SH-SY5Y (cell line): ENCODE measurements around the gene EBF3.
A peak's percentile ranks its signal among the peaks of the same experiment; 100 is the strongest.

ENCODE experiments used
- GATA2 ChIP-seq: IDR thresholded peaks from 2 replicates; pipeline ENCODE4 v1.6.1; 2011; ENCODE audit warnings: mild to moderate bottlenecking, low read depth, low read length
- GATA3 ChIP-seq: IDR thresholded peaks from 2 replicates; pipeline ENCODE4 v1.6.1; 2011; ENCODE audit warnings: low read depth, mild to moderate bottlenecking, low read length, moderate library complexity

DNA sequence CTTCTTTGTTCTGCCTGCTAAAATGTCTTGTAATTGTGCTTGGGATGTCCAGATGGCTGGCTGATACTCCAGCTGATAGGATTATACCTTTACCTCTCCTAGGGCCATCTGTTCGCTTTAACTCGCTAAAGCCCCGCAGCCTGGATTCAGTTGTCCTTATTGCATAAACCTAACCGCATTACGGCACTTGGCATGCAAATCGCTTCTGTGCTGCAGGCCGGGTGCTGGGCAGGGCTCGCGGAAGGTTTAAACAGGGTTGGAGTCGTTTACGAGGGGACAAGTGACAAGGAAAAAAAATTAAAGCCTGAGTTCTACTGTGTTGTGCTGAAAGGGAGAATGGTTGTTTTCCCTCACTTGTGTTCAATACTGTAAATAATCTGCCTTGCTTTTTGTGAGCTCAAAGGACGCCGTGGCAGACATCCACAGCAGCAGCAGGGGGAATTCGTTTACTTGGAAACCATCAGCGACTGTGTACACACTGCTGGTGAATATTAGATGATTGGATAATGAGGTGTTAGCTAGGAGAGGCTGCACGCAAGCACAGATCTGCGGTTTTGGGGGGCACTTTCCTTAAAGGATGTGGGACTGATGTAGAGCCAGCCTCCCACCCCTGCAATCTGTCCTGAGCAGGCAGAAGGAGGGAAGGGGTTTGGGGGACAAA, 93.0 kb downstream of the EBF3 start:
- TF ChIP-seq GATA2 (peak; percentile 88), GATA3 (peak; percentile 41)
